GM12878 (cell line): ENCODE data around the gene SMIM32. TPM values are rescaled to one million over a fixed set of nuclear protein-coding genes. Genes with fewer than 3 reads are reported as not detected.

Experiments used
- ATF7 ChIP-seq: fragments of 450-650 bp; IDR thresholded peaks from 2 replicates; pipeline ENCODE4 v1.6.1; 2016; ENCODE audit warnings: low read depth, mild to moderate bottlenecking
- BMI1 ChIP-seq: fragments of 450-650 bp; IDR thresholded peaks from 2 replicates; pipeline ENCODE4 v1.6.1; 2016; ENCODE audit warnings: mild to moderate bottlenecking, moderate library complexity, borderline replicate concordance
- CTCF ChIP-seq, 3 experiments: IDR thresholded peaks in 2 of 3; conservative IDR thresholded peaks in 1 of 3; 2 replicates each; pipeline ENCODE4 v1.5.1; 2011; ENCODE audit warnings: low read depth in 3 of 3, low read length in 3 of 3, mild to moderate bottlenecking in 3 of 3, control low read depth in 2 of 3, moderate library complexity in 2 of 3, inconsistent platforms in 1 of 3, mixed read lengths in 1 of 3; ENCODE audit not compliant: control insufficient read depth in 2 of 3, insufficient read depth in 1 of 3; ENCODE audit errors: extremely low read depth in 1 of 3
- E4F1 ChIP-seq: fragments of 450-650 bp; IDR thresholded peaks from 2 replicates; pipeline ENCODE4 v1.6.1; 2018; ENCODE audit warnings: borderline replicate concordance, mild to moderate bottlenecking; ENCODE audit not compliant: partially characterized antibody
- HSF1 ChIP-seq: fragments of 150-350 bp; IDR thresholded peaks from 2 replicates; pipeline ENCODE4 v1.6.1; 2014; ENCODE audit warnings: mild to moderate bottlenecking, low read depth, low read length
- MLLT1 ChIP-seq: fragments of 450-650 bp; IDR thresholded peaks from 2 replicates; pipeline ENCODE4 v1.6.1; 2016; ENCODE audit warnings: mild to moderate bottlenecking
- NBN ChIP-seq: fragments of 450-650 bp; IDR thresholded peaks from 2 replicates; pipeline ENCODE4 v1.6.1; 2016
- NFXL1 ChIP-seq: fragments of 450-650 bp; IDR thresholded peaks from 2 replicates; pipeline ENCODE4 v1.6.1; 2017; ENCODE audit warnings: antibody characterized with exemption, mild to moderate bottlenecking, borderline replicate concordance
- NR2C1 ChIP-seq: fragments of 450-650 bp; IDR thresholded peaks from 2 replicates; pipeline ENCODE4 v1.6.1; 2017; ENCODE audit warnings: antibody characterized with exemption, mild to moderate bottlenecking, moderate library complexity
- RAD51 ChIP-seq: fragments of 450-650 bp; IDR thresholded peaks from 2 replicates; pipeline ENCODE4 v1.6.1; 2016; ENCODE audit warnings: moderate library complexity, mild to moderate bottlenecking, inconsistent platforms
- RUNX3 ChIP-seq: IDR thresholded peaks from 2 replicates; pipeline ENCODE4 v1.6.1; 2012; ENCODE audit warnings: low read length, inconsistent platforms
- SPI1 ChIP-seq: IDR thresholded peaks from 2 replicates; pipeline ENCODE4 v1.6.1; 2011; ENCODE audit warnings: low read depth, mild to moderate bottlenecking, low read length, moderate library complexity, borderline replicate concordance; ENCODE audit not compliant: insufficient read depth
- SUZ12 ChIP-seq: fragments of 200-600 bp; sonication (generic); IDR thresholded peaks from one replicate; pipeline ENCODE4 v1.6.1; 2018; ENCODE audit warnings: antibody characterized with exemption, mild to moderate bottlenecking; ENCODE audit not compliant: unreplicated experiment
- ZNF274 ChIP-seq: IDR thresholded peaks from one replicate; pipeline ENCODE4 v1.8.0; 2011; ENCODE audit not compliant: insufficient read length, insufficient read depth
- polyA plus RNA-seq, 11 experiments: library from polyadenylated mRNA; depleted of rRNA in 4 of 11; unstranded in 6 of 11; stranded (reverse) in 5 of 11; fragments of >200 nt; fragmentation: Nextera tagmentation in 4 of 11; fragmentation: Illumina TruSeq in 1 of 11; extraction: Ambion mirVana in 4 of 11; extraction: Trizol in 1 of 11; gene quantifications; 1 replicate in 1 of 11; 2 replicates in 10 of 11; pipeline versions ENCODE4 v1.2.1 to v1.2.3, GENCODE V29; 2011 to 2016; ENCODE audit warnings: inconsistent platforms in 2 of 11, missing spikeins in 2 of 11, low read depth in 1 of 11
- total RNA-seq, 4 experiments: library from RNA; depleted of rRNA in 3 of 4; stranded (reverse); fragments of >200 nt in 3 of 4; fragmentation: Illumina TruSeq in 1 of 4; extraction: Trizol in 1 of 4; gene quantifications; 2 replicates each; pipeline versions ENCODE4 v1.2.1 to v1.2.3, GENCODE V29; 2013 to 2021

SMIM32 gene
- total and polyA plus RNA-seq, 10 of the 15 experiments (the other 5 are each of a cell fraction or from before 2014, with no cell fraction given) = not detected

- no peak for TF ChIP-seq ZNF274
- no peak for TF ChIP-seq NBN
- no peak for TF ChIP-seq BMI1
- no peak for TF ChIP-seq MLLT1
- no peak for TF ChIP-seq NFXL1
- TF ChIP-seq HSF1 = no peak
- TF ChIP-seq CTCF (IDR thresholded peaks at IDR 0.05 in 2 of 3, conservative IDR thresholded peaks at IDR 0.05 in 1 of 3; ENCODE audit: control insufficient read depth in 2 of 3, extremely low read depth in 1 of 3, insufficient read depth in 1 of 3, low read depth in 3 of 3, low read length in 3 of 3) = no peak
- TF ChIP-seq RAD51 = no peak
- peak; percentile 74; the same call in 1 of the 2 replicates for TF ChIP-seq SPI1
- no peak for TF ChIP-seq NR2C1
- no peak for TF ChIP-seq SUZ12
- no peak for TF ChIP-seq ATF7
- TF ChIP-seq RUNX3 = 0 out of 2 replicates have a peak, but pooled peaks have one; percentile 20
- TF ChIP-seq E4F1 = no peak
Observed at GRCh38 chr5:136166909-136167308, 26.1 kb downstream of the SMIM32 start (continued).
